Activated CD8-positive, alpha-beta memory T cell treated with anti-CD3 and anti-CD28 coated beads, Interleukin-2, amount 10 ng/mL, durations not matched to agents 7 days and 5 days (primary cell): ENCODE data around the gene NAA16. TPM values are rescaled to one million over a fixed set of nuclear protein-coding genes. Genes with fewer than 3 reads are reported as not detected.
A peak's percentile ranks its signal among the peaks of the same experiment; 100 is the strongest.

Experiments
- ATAC-seq: fragments of 150-1000 bp; cut with Tn5 transposase; one replicate; pipeline ENCODE4 v1.10.0; 2021; ENCODE audit warnings: moderate library complexity
- CTCF ChIA-PET: fragments of 350-600 bp; sonication (Branson Sonifier 250); formaldehyde crosslinking; loops from one replicate; lab custom pipeline; 2021; ENCODE audit warnings: antibody characterized with exemption; lab: Charles Lee
- DNase-seq: peaks from one replicate; pipeline ENCODE4 v3.0.0-alpha.2; 2020
- H3K27ac Mint-ChIP-seq: one replicate; pipeline ENCODE4 v1.8.0; 2021; ENCODE audit warnings: mild to moderate bottlenecking, mixed read lengths
- H3K27me3 Mint-ChIP-seq: one replicate; pipeline ENCODE4 v1.8.0; 2021; ENCODE audit warnings: mixed read lengths
- H3K36me3 Mint-ChIP-seq: one replicate; pipeline ENCODE4 v1.8.0; 2021; ENCODE audit warnings: mild to moderate bottlenecking, mixed read lengths
- H3K4me1 Mint-ChIP-seq: one replicate; pipeline ENCODE4 v1.8.0; 2021; ENCODE audit warnings: mixed read lengths
- H3K4me3 Mint-ChIP-seq: one replicate; pipeline ENCODE4 v1.8.0; 2021; ENCODE audit warnings: mild to moderate bottlenecking, moderate library complexity, mixed read lengths
- H3K9me3 Mint-ChIP-seq: one replicate; pipeline ENCODE4 v1.8.0; 2022; ENCODE audit warnings: low read depth, mixed read lengths
- total RNA-seq, 2 experiments: library from RNA; stranded (reverse); gene quantifications; one replicate each; pipeline ENCODE4 v1.2.3, GENCODE V29; 2021

NAA16 gene
- total RNA-seq, 2 experiments from 2014 or later: 27.8 to 27.9 TPM

GRCh38 chr13:41312176-41312500 lies 1.1 kb downstream of the NAA16 start:
- DNase-seq (peak; percentile 44), ATAC-seq (no peak)
- Mint-ChIP-seq H3K4me1 (peaks cover 34% of the 10 kb centered on the region), H3K9me3 (no peaks in the 10 kb centered on the region), H3K27ac (peak overlapping the region; percentile 92), H3K36me3 (peaks cover 11% of the 10 kb centered on the region), H3K27me3 (no peaks in the 10 kb centered on the region), H3K4me3 (peak overlapping the region; percentile 93)
- CTCF ChIA-PET: no interaction called here

- CTCF ChIA-PET: no interaction called here
- H3K4me3 Mint-ChIP-seq: peak overlapping the region; percentile 93
- no peak overlapping the region for H3K27ac Mint-ChIP-seq
- ATAC-seq (no peak), DNase-seq (no peak)
- peaks cover 37% of the 10 kb centered on the region for H3K4me1 Mint-ChIP-seq
- H3K36me3 Mint-ChIP-seq: peaks cover 20% of the 10 kb centered on the region
- no peaks in the 10 kb centered on the region for H3K27me3 Mint-ChIP-seq
- H3K9me3 Mint-ChIP-seq: no peaks in the 10 kb centered on the region
These were observed 2.0 kb downstream of the NAA16 start for GRCh38 chr13:41313117-41313516.

- no peak overlapping the region for H3K27ac Mint-ChIP-seq
- no peaks in the 10 kb centered on the region for H3K27me3 Mint-ChIP-seq
- CTCF ChIA-PET: no interaction called here
- H3K4me1 Mint-ChIP-seq: peaks cover 39% of the 10 kb centered on the region
- DNase-seq: no peak
- no peak for ATAC-seq
- no peaks in the 10 kb centered on the region for H3K9me3 Mint-ChIP-seq
- peaks cover 24% of the 10 kb centered on the region for H3K36me3 Mint-ChIP-seq
- peak overlapping the region; percentile 39 for H3K4me3 Mint-ChIP-seq
These were observed 2.7 kb downstream of the NAA16 start for GRCh38 chr13:41313659-41314197.

- Mint-ChIP-seq H3K27ac (peak overlapping the region; percentile 64), H3K27me3 (no peaks in the 10 kb centered on the region), H3K4me1 (peaks cover 38% of the 10 kb centered on the region), H3K4me3 (peak overlapping the region; percentile 29), H3K36me3 (peaks cover 36% of the 10 kb centered on the region), H3K9me3 (no peaks in the 10 kb centered on the region)
- DNase-seq: no peak
- CTCF ChIA-PET: interaction anchor here (1.1 to 1.4 kb wide), 2 partner anchors 51 to 70 kb away, joined by 3 read pairs; no protein-coding TSS in a partner anchor
- no peak for ATAC-seq
These were observed 4.5 kb downstream of the NAA16 start for GRCh38 chr13:41315443-41316047.

- Mint-ChIP-seq H3K27ac (no peak overlapping the region), H3K9me3 (no peaks in the 10 kb centered on the region), H3K27me3 (no peaks in the 10 kb centered on the region), H3K4me3 (no peak overlapping the region), H3K4me1 (peaks cover 39% of the 10 kb centered on the region), H3K36me3 (peaks cover 42% of the 10 kb centered on the region)
- ATAC-seq (no peak), DNase-seq (no peak)
- CTCF ChIA-PET: no interaction called here
These were observed 6.2 kb downstream of the NAA16 start for GRCh38 chr13:41317243-41317642.

- DNase-seq: no peak
- no peak for ATAC-seq
- no peak overlapping the region for H3K4me3 Mint-ChIP-seq
- H3K36me3 Mint-ChIP-seq: peaks cover 54% of the 10 kb centered on the region
- CTCF ChIA-PET: no interaction called here
- peaks cover 23% of the 10 kb centered on the region for H3K4me1 Mint-ChIP-seq
- no peak overlapping the region for H3K27ac Mint-ChIP-seq
- H3K27me3 Mint-ChIP-seq: no peaks in the 10 kb centered on the region
- no peaks in the 10 kb centered on the region for H3K9me3 Mint-ChIP-seq
These were observed 14.7 kb downstream of the NAA16 start for GRCh38 chr13:41325752-41326151.

- no peaks in the 10 kb centered on the region for H3K27me3 Mint-ChIP-seq
- CTCF ChIA-PET: no interaction called here
- ATAC-seq: no peak
- peaks cover 23% of the 10 kb centered on the region for H3K4me1 Mint-ChIP-seq
- no peak overlapping the region for H3K4me3 Mint-ChIP-seq
- H3K9me3 Mint-ChIP-seq: no peaks in the 10 kb centered on the region
- peaks cover 53% of the 10 kb centered on the region for H3K36me3 Mint-ChIP-seq
- no peak overlapping the region for H3K27ac Mint-ChIP-seq
- DNase-seq: no peak
These were observed 15.6 kb downstream of the NAA16 start for GRCh38 chr13:41326661-41327060.

- peak; percentile 36 for ATAC-seq
- H3K36me3 Mint-ChIP-seq: peaks cover 45% of the 10 kb centered on the region
- H3K9me3 Mint-ChIP-seq: no peaks in the 10 kb centered on the region
- no peak overlapping the region for H3K4me3 Mint-ChIP-seq
- H3K27me3 Mint-ChIP-seq: no peaks in the 10 kb centered on the region
- CTCF ChIA-PET: interaction anchor here (1.3 kb wide), 1 partner anchor 9 kb away, joined by 3 read pairs; no protein-coding TSS in a partner anchor
- peaks cover 17% of the 10 kb centered on the region for H3K4me1 Mint-ChIP-seq
- H3K27ac Mint-ChIP-seq: peak overlapping the region; percentile 26
- DNase-seq: no peak
These were observed 17.1 kb downstream of the NAA16 start for GRCh38 chr13:41327994-41328790.

GRCh38 chr13:41332829-41333228 lies 21.8 kb downstream of the NAA16 start:
- DNase-seq: no peak
- Mint-ChIP-seq H3K27ac (no peak overlapping the region), H3K4me1 (peaks cover 12% of the 10 kb centered on the region)

GRCh38 chr13:41334810-41335209 lies 23.7 kb downstream of the NAA16 start:
- ATAC-seq (no peak), DNase-seq (no peak)
- peaks cover 35% of the 10 kb centered on the region for H3K36me3 Mint-ChIP-seq
- no peak overlapping the region for H3K27ac Mint-ChIP-seq
- no peak overlapping the region for H3K4me3 Mint-ChIP-seq
- peaks cover 3% of the 10 kb centered on the region for H3K4me1 Mint-ChIP-seq
- no peaks in the 10 kb centered on the region for H3K27me3 Mint-ChIP-seq
- CTCF ChIA-PET: no interaction called here
- H3K9me3 Mint-ChIP-seq: no peaks in the 10 kb centered on the region

More at GRCh38 chr13:41332829-41333228, 21.8 kb downstream of the NAA16 start:
- Mint-ChIP-seq H3K4me3 (no peak overlapping the region), H3K36me3 (peaks cover 38% of the 10 kb centered on the region), H3K27me3 (no peaks in the 10 kb centered on the region), H3K9me3 (no peaks in the 10 kb centered on the region)
- CTCF ChIA-PET: no interaction called here
- ATAC-seq: no peak

GRCh38 chr13:41344358-41344757 lies 33.3 kb downstream of the NAA16 start:
- no peaks in the 10 kb centered on the region for H3K27me3 Mint-ChIP-seq
- no peak overlapping the region for H3K27ac Mint-ChIP-seq
- H3K4me1 Mint-ChIP-seq: peaks cover 17% of the 10 kb centered on the region
- peaks cover 66% of the 10 kb centered on the region for H3K36me3 Mint-ChIP-seq
- CTCF ChIA-PET: no interaction called here
- ATAC-seq: no peak
- H3K9me3 Mint-ChIP-seq: no peaks in the 10 kb centered on the region
- H3K4me3 Mint-ChIP-seq: no peak overlapping the region
- DNase-seq: no peak

GRCh38 chr13:41345165-41345913 lies 34.3 kb downstream of the NAA16 start:
- CTCF ChIA-PET: no interaction called here
- Mint-ChIP-seq H3K27me3 (no peaks in the 10 kb centered on the region), H3K4me3 (no peak overlapping the region), H3K27ac (peak overlapping the region; percentile 61), H3K4me1 (peaks cover 17% of the 10 kb centered on the region), H3K9me3 (no peaks in the 10 kb centered on the region), H3K36me3 (peaks cover 63% of the 10 kb centered on the region)
- DNase-seq (no peak), ATAC-seq (no peak)

GRCh38 chr13:41345914-41346589 lies 35.0 kb downstream of the NAA16 start:
- Mint-ChIP-seq H3K27me3 (no peaks in the 10 kb centered on the region), H3K4me1 (peaks cover 16% of the 10 kb centered on the region), H3K36me3 (peaks cover 58% of the 10 kb centered on the region), H3K27ac (no peak overlapping the region), H3K4me3 (no peak overlapping the region), H3K9me3 (no peaks in the 10 kb centered on the region)
- CTCF ChIA-PET: no interaction called here
- ATAC-seq (no peak), DNase-seq (no peak)
